Endothelial cell of umbilical vein (primary cell): ENCODE data around the gene ZFR. TPM values are rescaled to one million over a fixed set of nuclear protein-coding genes. Genes with fewer than 3 reads are reported as not detected.
"Not testable (repeated sequence)": the region's sequence is repeated elsewhere in the genome, so short reads cannot be mapped to it uniquely, and the experiment has no call there.

ENCODE experiments used
- BruUV-seq: library from RNA; stranded (reverse); fragments of 400-500 nt; replicated peaks from 2 replicates; lab custom pipeline; 2021; lab: Mats Ljungman, UMichigan
- CTCF ChIA-PET: fragments of 300-600, 350-600 bp; sonication (Branson Sonifier 250); formaldehyde crosslinking; loops from one replicate; lab custom pipeline; 2021; ENCODE audit warnings: antibody characterized with exemption, inconsistent platforms; lab: Charles Lee
- POLR2A ChIA-PET: fragments of 300-600, 350-600 bp; sonication (Branson Sonifier 250); formaldehyde crosslinking; loops from one replicate; lab custom pipeline; 2021; ENCODE audit warnings: antibody characterized with exemption, inconsistent platforms; lab: Charles Lee
- DNase-seq: peaks from one replicate; pipeline ENCODE4 v3.0.0-alpha.2; 2011; ENCODE audit warnings: low read depth, low spot score
- FAIRE-seq: peaks from 2 replicates; lab custom pipeline; 2011; peaks lifted over from hg19 to GRCh38; lab: Jason Lieb, UNC
- H2AFZ ChIP-seq: 2 replicates; pipeline ENCODE4 v1.6.0; 2012; ENCODE audit warnings: low read depth, low read length, control low read depth, inconsistent platforms
- H3K27ac ChIP-seq: 2 replicates; pipeline ENCODE4 v1.5.1; 2011; ENCODE audit warnings: low read depth, mild to moderate bottlenecking, control low read depth, low read length, moderate library complexity; ENCODE audit not compliant: insufficient read depth
- H3K27me3 ChIP-seq, 2 experiments: 2 replicates each; pipeline versions ENCODE4 v1.6.0 to v1.6.1; 2011; ENCODE audit warnings: low read length in 2 of 2, mixed read lengths in 1 of 2; ENCODE audit not compliant: control insufficient read depth in 2 of 2, insufficient read depth in 2 of 2
- H3K36me3 ChIP-seq, 2 experiments: 2 replicates in 1 of 2; 3 replicates in 1 of 2; pipeline ENCODE4 v1.5.1; 2011; ENCODE audit warnings: low read length in 2 of 2, mild to moderate bottlenecking in 1 of 2, moderate library complexity in 1 of 2; ENCODE audit not compliant: control insufficient read depth in 2 of 2, insufficient read depth in 2 of 2; ENCODE audit errors: extremely low read depth in 1 of 2
- H3K4me1 ChIP-seq: 3 replicates; pipeline ENCODE4 v1.5.1; 2011; ENCODE audit warnings: mild to moderate bottlenecking, low read length; ENCODE audit not compliant: control insufficient read depth, insufficient read depth; ENCODE audit errors: extremely low read depth
- H3K4me2 ChIP-seq: 2 replicates; pipeline ENCODE4 v1.6.1; 2011; ENCODE audit warnings: low read length, control low read depth, mixed read lengths; ENCODE audit not compliant: insufficient read depth
- H3K4me3 ChIP-seq, 3 experiments: fragments of 200-600 bp in 1 of 3; sonication (generic), shearing (Covaris generic) in 1 of 3; replicated peaks in 1 of 3; 2 replicates each; pipeline ENCODE4 v1.5.1; 2011 to 2016; ENCODE audit warnings: control low read depth in 3 of 3, low read length in 3 of 3, mild to moderate bottlenecking in 2 of 3, inconsistent platforms in 1 of 3, low read depth in 1 of 3, moderate library complexity in 1 of 3; ENCODE audit not compliant: insufficient read depth in 1 of 3
- H3K79me2 ChIP-seq: 2 replicates; pipeline ENCODE4 v1.6.0; 2012; ENCODE audit warnings: low read length, inconsistent platforms; ENCODE audit not compliant: control insufficient read depth, insufficient read depth
- H3K9ac ChIP-seq: replicated peaks from 2 replicates; pipeline ENCODE3; 2011; ENCODE audit warnings: low read length, control low read depth; ENCODE audit not compliant: insufficient read depth; ENCODE audit errors: extremely low read depth
- H3K9me1 ChIP-seq: replicated peaks from 3 replicates; pipeline ENCODE4 v1.6.0; 2011; ENCODE audit warnings: mild to moderate bottlenecking, low read length; ENCODE audit not compliant: control insufficient read depth, insufficient read depth; ENCODE audit errors: extremely low read depth
- H3K9me3 ChIP-seq: replicated peaks from 2 replicates; pipeline ENCODE4 v1.5.1; 2012; ENCODE audit warnings: low read length, inconsistent platforms; ENCODE audit not compliant: control insufficient read depth, insufficient read depth
- H4K20me1 ChIP-seq: replicated peaks from 2 replicates; pipeline ENCODE3; 2011; ENCODE audit warnings: mild to moderate bottlenecking, low read length; ENCODE audit not compliant: control insufficient read depth, insufficient read depth; ENCODE audit errors: extremely low read depth
- CTCF ChIP-seq, 2 donors: IDR thresholded peaks; 1 replicate in 1 of 2; 2 replicates in 1 of 2; pipeline ENCODE4 v1.5.1; 2011; ENCODE audit warnings: low read length in 2 of 2, mild to moderate bottlenecking in 2 of 2, moderate library complexity in 2 of 2, control low read depth in 1 of 2, inconsistent platforms in 1 of 2, low read depth in 1 of 2; ENCODE audit not compliant: insufficient read depth in 1 of 2; ENCODE audit errors: extremely low read depth in 1 of 2
- FOS ChIP-seq: IDR thresholded peaks from 2 replicates; pipeline ENCODE4 v1.6.1; 2011; ENCODE audit warnings: mild to moderate bottlenecking, low read length, moderate library complexity, borderline replicate concordance; ENCODE audit not compliant: insufficient read depth
- GATA2 ChIP-seq: IDR thresholded peaks from 2 replicates; pipeline ENCODE4 v1.7.0; 2011; ENCODE audit warnings: low read depth, mild to moderate bottlenecking, moderate library complexity, mixed read lengths, low read length; ENCODE audit not compliant: insufficient read length, insufficient read depth
- JUN ChIP-seq: IDR thresholded peaks from 2 replicates; pipeline ENCODE4 v1.6.1; 2011; ENCODE audit warnings: borderline replicate concordance, low read depth; ENCODE audit not compliant: insufficient read length, insufficient read depth
- POLR2AphosphoS5 ChIP-seq: IDR thresholded peaks from 2 replicates; pipeline ENCODE4 v1.6.1; 2012; ENCODE audit warnings: low read depth, mild to moderate bottlenecking, control low read depth, low read length, moderate library complexity; ENCODE audit not compliant: insufficient read depth
- dilution Hi-C: fragments of 300-500 bp; cut with MboI; formaldehyde crosslinking; loops from one replicate; pipeline ENCODE4 v1.15.0; 2019; ENCODE audit warnings: low sequenced_read_pairs; ENCODE audit not compliant: extremely low pct_ligation_motif_present
- intact Hi-C: fragments of 100-400 bp; cut with micrococcal nuclease; formaldehyde crosslinking; loops from one replicate; pipeline ENCODE4 v1.10.0; 2022
- polyA plus RNA-seq, 4 experiments: library from polyadenylated mRNA; depleted of rRNA in 3 of 4; stranded (reverse) in 3 of 4; unstranded in 1 of 4; fragments of >200 nt; gene quantifications; 2 replicates each; pipeline versions ENCODE4 v1.2.1 to v1.2.3, GENCODE V29; 2011 to 2012; ENCODE audit warnings: missing spikeins in 1 of 4
- total RNA-seq: library from RNA; stranded (reverse); gene quantifications from 2 replicates; pipeline ENCODE4 v1.2.3, GENCODE V29; 2021

The ZFR gene
- total and polyA plus RNA-seq, 2 donors (not counting 3 experiments of a cell fraction or from before 2014, with no cell fraction given) = 60.1 to 79.4 TPM

- TF ChIP-seq JUN (no peak), GATA2 (no peak), FOS (no peak), POLR2AphosphoS5 (no peak), CTCF (IDR thresholded peaks at IDR 0.05; ENCODE audit: extremely low read depth in 1 of 2, insufficient read depth in 1 of 2, low read depth in 1 of 2, low read length in 2 of 2) (no peak)
- H3K79me2 ChIP-seq = peaks cover 1% of the 10 kb centered on the region
- no peaks in the 10 kb centered on the region for H3K9me1 ChIP-seq
- H3K36me3 ChIP-seq = peaks cover 22 to 42% of the 10 kb centered on the region in 2 experiments
- H4K20me1 ChIP-seq = peaks cover 2% of the 10 kb centered on the region
- H2AFZ ChIP-seq = no peak overlapping the region
- intact Hi-C loops = no loop called here
- no peaks in the 10 kb centered on the region for H3K4me1 ChIP-seq
- no TSS peak for BruUV-seq
- no peaks in the 10 kb centered on the region for H3K27me3 ChIP-seq
- dilution Hi-C loops = no loop called here
- no peak overlapping the region for H3K4me2 ChIP-seq
- CTCF ChIA-PET = interaction anchor here (0.6 kb wide), 1 partner anchor 190 kb away, joined by 3 read pairs; no protein-coding TSS in a partner anchor
- POLR2A ChIA-PET = no interaction called here
- no peak for FAIRE-seq
- H3K9ac ChIP-seq = no peak overlapping the region
- H3K4me3 ChIP-seq = no peak overlapping the region
- H3K27ac ChIP-seq = no peak overlapping the region
- no peak for DNase-seq
- H3K9me3 ChIP-seq = no peaks in the 10 kb centered on the region
Measured at GRCh38 chr5:32400401-32400800, 44.1 kb downstream of the ZFR start.

GRCh38 chr5:32398754-32399153 lies 45.8 kb downstream of the ZFR start:
- H3K9me1 ChIP-seq, H3K9ac ChIP-seq, H3K9me3 ChIP-seq, dilution Hi-C loops, intact Hi-C loops, H3K27ac ChIP-seq, DNase-seq, H4K20me1 ChIP-seq, H3K79me2 ChIP-seq, POLR2A ChIA-PET, H2AFZ ChIP-seq, H3K27me3 ChIP-seq, H3K4me2 ChIP-seq, H3K4me1 ChIP-seq, H3K4me3 ChIP-seq, BruUV-seq: not testable (repeated sequence)
- peak; percentile 55 for FAIRE-seq
- CTCF ChIA-PET = interaction anchor here (0.9 to 1.3 kb wide), 3 partner anchors 11 to 166 kb away, joined by 3 to 4 read pairs (median 4); no protein-coding TSS in a partner anchor
- H3K36me3 ChIP-seq = peaks cover 21 to 47% of the 10 kb centered on the region in 2 experiments
